Chondrocyte (in vitro differentiated cells): ENCODE data around the gene RNF103. TPM values are rescaled to one million over a fixed set of nuclear protein-coding genes. Genes with fewer than 3 reads are reported as not detected.

ENCODE experiments used
- DNase-seq: peaks from one replicate; pipeline ENCODE4 v3.0.0; 2021; ENCODE audit warnings: mixed read lengths, low spot score
- H3K27ac Mint-ChIP-seq: one replicate; pipeline ENCODE4 v1.8.0; 2021; ENCODE audit warnings: mild to moderate bottlenecking, moderate library complexity, mixed read lengths; ENCODE audit not compliant: unreplicated experiment
- H3K27me3 Mint-ChIP-seq: 2 replicates; pipeline ENCODE4 v1.8.0; 2021; ENCODE audit warnings: low read depth, mixed read lengths
- H3K36me3 Mint-ChIP-seq: 2 replicates; pipeline ENCODE4 v1.8.0; 2021; ENCODE audit warnings: low read depth, mixed read lengths
- H3K4me1 Mint-ChIP-seq: 2 replicates; pipeline ENCODE4 v1.8.0; 2021; ENCODE audit warnings: low read depth, mild to moderate bottlenecking, mixed read lengths
- H3K4me3 Mint-ChIP-seq: one replicate; pipeline ENCODE4 v1.8.0; 2021; ENCODE audit warnings: mild to moderate bottlenecking, moderate library complexity, mixed read lengths; ENCODE audit not compliant: unreplicated experiment
- H3K9me3 Mint-ChIP-seq: 2 replicates; pipeline ENCODE4 v1.8.0; 2021; ENCODE audit warnings: low read depth, mixed read lengths
- total RNA-seq: library from RNA; stranded (reverse); gene quantifications from 3 replicates; pipeline ENCODE4 v1.2.1, GENCODE V29; 2021
- TF ChIP-seq, protein P1 (sequence below): fragments of 200-600 bp; sonication (generic); IDR thresholded peaks from 2 replicates; pipeline ENCODE4 v1.5.0; 2021; ENCODE audit warnings: antibody characterized with exemption, mild to moderate bottlenecking, moderate library complexity

Gene RNF103
- total RNA-seq, 1 donor from 2014 or later: 32.4 TPM

DNA sequence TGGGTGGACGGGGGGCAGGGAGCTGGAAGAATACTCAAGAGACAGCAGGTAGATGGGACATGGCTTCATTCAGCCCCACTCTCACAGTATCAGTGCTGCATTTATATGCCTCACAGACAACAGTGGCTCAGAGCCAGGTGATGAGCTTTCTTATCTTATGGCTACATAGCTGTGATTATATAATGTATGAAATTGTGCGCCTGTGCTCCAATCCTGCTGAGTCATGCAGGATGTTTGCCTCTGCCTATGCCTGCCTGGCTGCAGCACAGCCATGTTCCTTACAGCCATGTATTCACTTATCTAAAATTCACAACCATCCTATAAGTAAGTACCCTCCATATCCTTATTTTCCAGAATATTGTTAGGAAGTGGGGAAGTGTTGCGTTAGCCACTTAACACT lies 37.7 kb upstream of the RNF103 start:
- Mint-ChIP-seq H3K27me3 (peaks cover 4% of the 10 kb centered on the region), H3K4me3 (no peak overlapping the region)

DNA sequence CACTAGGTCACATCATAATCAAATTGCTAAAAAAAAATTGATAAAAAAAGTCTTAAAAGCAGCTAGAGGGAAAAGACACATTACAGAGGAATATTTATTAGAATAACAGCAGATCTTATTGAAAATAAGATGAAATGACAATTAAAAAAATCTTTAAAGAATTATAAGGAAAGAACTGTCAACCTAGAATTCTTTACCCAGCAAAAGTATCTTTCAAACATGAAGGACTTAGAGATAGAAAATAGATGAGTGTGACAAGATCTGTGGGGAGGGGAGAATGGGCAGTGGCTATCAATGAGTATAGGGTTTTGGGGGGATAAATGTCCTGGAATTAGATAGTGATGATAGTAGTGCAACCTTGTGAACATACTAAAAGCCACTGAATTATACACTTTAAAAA lies 26.5 kb upstream of the RNF103 start:
- H3K27me3 Mint-ChIP-seq: peaks cover 5% of the 10 kb centered on the region
- TF ChIP-seq, protein P1, sequence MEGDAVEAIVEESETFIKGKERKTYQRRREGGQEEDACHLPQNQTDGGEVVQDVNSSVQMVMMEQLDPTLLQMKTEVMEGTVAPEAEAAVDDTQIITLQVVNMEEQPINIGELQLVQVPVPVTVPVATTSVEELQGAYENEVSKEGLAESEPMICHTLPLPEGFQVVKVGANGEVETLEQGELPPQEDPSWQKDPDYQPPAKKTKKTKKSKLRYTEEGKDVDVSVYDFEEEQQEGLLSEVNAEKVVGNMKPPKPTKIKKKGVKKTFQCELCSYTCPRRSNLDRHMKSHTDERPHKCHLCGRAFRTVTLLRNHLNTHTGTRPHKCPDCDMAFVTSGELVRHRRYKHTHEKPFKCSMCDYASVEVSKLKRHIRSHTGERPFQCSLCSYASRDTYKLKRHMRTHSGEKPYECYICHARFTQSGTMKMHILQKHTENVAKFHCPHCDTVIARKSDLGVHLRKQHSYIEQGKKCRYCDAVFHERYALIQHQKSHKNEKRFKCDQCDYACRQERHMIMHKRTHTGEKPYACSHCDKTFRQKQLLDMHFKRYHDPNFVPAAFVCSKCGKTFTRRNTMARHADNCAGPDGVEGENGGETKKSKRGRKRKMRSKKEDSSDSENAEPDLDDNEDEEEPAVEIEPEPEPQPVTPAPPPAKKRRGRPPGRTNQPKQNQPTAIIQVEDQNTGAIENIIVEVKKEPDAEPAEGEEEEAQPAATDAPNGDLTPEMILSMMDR: no peak
- peaks cover 20% of the 10 kb centered on the region for H3K9me3 Mint-ChIP-seq
- no peaks in the 10 kb centered on the region for H3K4me1 Mint-ChIP-seq
- H3K36me3 Mint-ChIP-seq: peaks cover 5% of the 10 kb centered on the region
- DNase-seq: no peak
- no peak overlapping the region for H3K27ac Mint-ChIP-seq
- H3K4me3 Mint-ChIP-seq: no peak overlapping the region

More for the DNA sequence above, 37.7 kb upstream of the RNF103 start:
- peaks cover 3% of the 10 kb centered on the region for H3K36me3 Mint-ChIP-seq
- TF ChIP-seq, protein P1: no peak
- peaks cover 19% of the 10 kb centered on the region for H3K9me3 Mint-ChIP-seq
- H3K4me1 Mint-ChIP-seq: no peaks in the 10 kb centered on the region
- H3K27ac Mint-ChIP-seq: no peak overlapping the region
- DNase-seq: no peak

DNA sequence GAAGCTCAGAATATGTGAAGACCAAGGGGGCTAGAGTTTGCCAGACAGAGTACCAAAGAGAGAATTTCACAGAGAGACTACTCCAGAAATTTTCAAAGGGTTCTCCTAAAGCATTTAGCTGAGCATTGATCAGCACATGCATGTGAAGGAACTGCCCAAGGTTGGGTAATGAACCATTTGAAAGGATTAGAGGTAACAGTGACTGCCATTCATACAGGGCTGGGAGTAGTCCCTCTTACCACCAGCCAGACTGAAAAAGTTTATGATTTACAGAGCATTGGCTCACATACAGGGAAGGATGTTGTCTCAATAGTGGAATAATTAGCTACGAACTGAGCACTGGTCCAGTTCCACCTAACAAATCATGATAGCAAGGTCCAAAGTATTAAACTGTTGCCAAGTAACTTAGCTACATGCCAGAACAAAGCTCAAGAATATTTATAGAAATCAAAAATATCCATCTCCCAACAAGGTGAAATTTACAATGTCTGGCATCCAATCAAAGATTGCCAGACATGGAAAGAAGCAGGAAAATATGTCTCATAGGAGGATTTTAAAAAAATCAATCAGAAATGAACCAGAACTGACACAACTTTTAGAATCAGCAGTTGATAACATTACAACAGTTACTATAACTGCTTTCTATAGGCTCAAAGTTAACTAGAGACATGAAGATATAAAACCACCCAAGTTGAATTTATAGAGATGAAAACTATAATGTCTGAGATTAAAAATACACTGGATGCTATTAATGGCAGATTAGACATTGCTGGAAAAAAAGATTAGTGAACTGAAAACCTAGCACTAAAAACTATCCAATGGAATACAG lies 25.7 kb upstream of the RNF103 start:
- Mint-ChIP-seq H3K27me3 (peaks cover 5% of the 10 kb centered on the region), H3K27ac (no peak overlapping the region), H3K36me3 (peaks cover 5% of the 10 kb centered on the region), H3K4me3 (no peak overlapping the region), H3K4me1 (no peaks in the 10 kb centered on the region), H3K9me3 (peaks cover 20% of the 10 kb centered on the region)
- TF ChIP-seq, protein P1: no peak
- DNase-seq: no peak

DNA sequence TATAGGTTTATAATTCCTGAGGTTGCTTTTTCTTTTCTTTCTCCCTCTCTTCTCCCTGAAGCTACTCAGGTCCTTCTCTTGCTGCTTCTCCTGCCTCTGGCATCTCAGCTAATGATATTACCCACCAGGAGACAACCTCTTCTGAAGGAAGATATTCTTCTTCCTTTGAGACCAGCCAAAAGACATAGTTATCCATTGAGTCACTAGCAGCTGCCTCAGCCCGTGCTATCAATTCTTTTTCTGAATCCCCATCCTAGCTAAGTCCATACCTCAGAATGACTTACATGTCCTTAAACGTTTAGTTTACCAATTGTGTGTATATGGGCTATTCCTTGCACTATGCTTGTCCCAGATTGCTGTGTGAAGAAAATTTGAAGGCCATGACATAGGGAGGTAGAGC lies 25.0 kb upstream of the RNF103 start:
- no peak for DNase-seq
- Mint-ChIP-seq H3K27ac (no peak overlapping the region), H3K4me1 (no peaks in the 10 kb centered on the region), H3K36me3 (peaks cover 5% of the 10 kb centered on the region), H3K4me3 (no peak overlapping the region), H3K27me3 (peaks cover 5% of the 10 kb centered on the region), H3K9me3 (peaks cover 20% of the 10 kb centered on the region)
- TF ChIP-seq, protein P1: no peak

DNA sequence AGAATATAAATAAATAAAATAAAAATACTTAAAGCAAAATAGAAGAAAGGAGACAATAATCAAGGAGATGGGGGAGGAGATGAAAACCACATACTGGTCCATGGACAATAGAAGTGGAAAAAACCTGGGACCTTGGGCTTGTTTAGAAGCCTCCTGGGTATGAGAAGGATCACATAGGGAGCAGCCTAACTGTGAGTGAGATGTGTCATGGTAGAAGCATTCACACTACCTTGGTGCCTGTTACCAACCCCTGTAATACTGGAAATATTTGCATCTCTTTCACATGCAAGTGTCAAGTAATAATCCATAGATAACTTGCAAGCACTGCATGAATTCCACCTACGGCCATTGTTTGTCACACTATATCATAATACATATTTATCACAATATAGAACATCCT lies 23.2 kb upstream of the RNF103 start:
- no peak for DNase-seq
- TF ChIP-seq, protein P1: no peak
- Mint-ChIP-seq H3K27ac (no peak overlapping the region), H3K4me3 (no peak overlapping the region), H3K27me3 (peaks cover 5% of the 10 kb centered on the region), H3K9me3 (peaks cover 24% of the 10 kb centered on the region), H3K36me3 (peaks cover 5% of the 10 kb centered on the region), H3K4me1 (no peaks in the 10 kb centered on the region)
